Subcutaneous adipose tissue (tissue), 4 donors: ENCODE data around the gene MIP. TPM values are rescaled to one million over a fixed set of nuclear protein-coding genes. Genes with fewer than 3 reads are reported as not detected.

Experiments used
- total RNA-seq, 4 donors: library from RNA; depleted of rRNA; stranded (reverse); fragments of >200 nt; gene quantifications; one replicate each; pipeline ENCODE4 v1.1.0, GENCODE V29; 2016
- TF ChIP-seq, protein P1 (sequence below): fragments of 450-650 bp; IDR thresholded peaks from one replicate; pipeline ENCODE4 v1.5.1; 2016; ENCODE audit warnings: low read depth, mild to moderate bottlenecking, control low read depth, antibody characterized with exemption, moderate library complexity

Gene MIP
- not detected for total RNA-seq

DNA sequence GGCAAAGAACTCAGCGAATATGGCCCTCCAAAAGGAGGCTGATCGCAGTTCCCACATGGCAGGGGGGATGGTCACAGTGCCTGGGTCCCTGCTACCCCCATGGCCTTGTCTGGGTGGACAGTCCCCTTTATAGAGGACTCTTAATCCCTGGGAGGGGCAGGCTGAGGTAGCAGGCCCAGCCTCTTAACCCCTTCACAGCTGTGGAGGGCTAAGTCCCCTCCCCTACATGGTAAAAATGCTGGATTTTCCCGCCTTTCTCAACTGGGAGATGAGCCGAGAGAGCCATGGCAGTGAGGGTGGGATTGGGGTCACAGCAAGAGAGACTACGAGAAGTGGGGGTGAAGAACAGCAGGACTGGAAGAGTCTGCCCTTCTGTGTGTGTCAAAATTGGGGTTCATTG lies at the start of gene MIP:
Gene MIP (minus strand): TSS at position 101 of the 400 bp plus-strand sequence. CDS start 44 bp downstream, at position 57.
- TF ChIP-seq, protein P1, sequence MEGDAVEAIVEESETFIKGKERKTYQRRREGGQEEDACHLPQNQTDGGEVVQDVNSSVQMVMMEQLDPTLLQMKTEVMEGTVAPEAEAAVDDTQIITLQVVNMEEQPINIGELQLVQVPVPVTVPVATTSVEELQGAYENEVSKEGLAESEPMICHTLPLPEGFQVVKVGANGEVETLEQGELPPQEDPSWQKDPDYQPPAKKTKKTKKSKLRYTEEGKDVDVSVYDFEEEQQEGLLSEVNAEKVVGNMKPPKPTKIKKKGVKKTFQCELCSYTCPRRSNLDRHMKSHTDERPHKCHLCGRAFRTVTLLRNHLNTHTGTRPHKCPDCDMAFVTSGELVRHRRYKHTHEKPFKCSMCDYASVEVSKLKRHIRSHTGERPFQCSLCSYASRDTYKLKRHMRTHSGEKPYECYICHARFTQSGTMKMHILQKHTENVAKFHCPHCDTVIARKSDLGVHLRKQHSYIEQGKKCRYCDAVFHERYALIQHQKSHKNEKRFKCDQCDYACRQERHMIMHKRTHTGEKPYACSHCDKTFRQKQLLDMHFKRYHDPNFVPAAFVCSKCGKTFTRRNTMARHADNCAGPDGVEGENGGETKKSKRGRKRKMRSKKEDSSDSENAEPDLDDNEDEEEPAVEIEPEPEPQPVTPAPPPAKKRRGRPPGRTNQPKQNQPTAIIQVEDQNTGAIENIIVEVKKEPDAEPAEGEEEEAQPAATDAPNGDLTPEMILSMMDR: no peak

DNA sequence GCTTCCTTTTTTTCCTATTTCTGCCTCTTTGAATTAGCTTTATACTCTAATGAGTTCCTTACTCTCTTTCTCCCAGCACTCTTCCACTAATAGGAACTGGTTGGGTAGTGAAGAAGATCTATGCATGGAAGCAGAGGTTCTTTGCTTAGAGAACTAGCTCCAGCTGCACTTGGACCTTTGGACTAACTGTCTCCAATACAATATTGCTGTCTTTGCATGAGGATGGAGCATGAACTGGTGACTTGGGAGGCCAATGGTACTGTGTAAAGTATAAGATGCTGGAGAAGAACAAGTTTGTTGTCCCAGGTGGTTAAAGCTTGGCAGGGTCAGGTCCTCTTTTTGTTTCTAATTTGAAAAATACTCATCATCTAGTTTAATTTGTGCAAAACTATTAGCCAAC lies 35.9 kb upstream of the MIP start:
- TF ChIP-seq, protein P1: no peak

DNA sequence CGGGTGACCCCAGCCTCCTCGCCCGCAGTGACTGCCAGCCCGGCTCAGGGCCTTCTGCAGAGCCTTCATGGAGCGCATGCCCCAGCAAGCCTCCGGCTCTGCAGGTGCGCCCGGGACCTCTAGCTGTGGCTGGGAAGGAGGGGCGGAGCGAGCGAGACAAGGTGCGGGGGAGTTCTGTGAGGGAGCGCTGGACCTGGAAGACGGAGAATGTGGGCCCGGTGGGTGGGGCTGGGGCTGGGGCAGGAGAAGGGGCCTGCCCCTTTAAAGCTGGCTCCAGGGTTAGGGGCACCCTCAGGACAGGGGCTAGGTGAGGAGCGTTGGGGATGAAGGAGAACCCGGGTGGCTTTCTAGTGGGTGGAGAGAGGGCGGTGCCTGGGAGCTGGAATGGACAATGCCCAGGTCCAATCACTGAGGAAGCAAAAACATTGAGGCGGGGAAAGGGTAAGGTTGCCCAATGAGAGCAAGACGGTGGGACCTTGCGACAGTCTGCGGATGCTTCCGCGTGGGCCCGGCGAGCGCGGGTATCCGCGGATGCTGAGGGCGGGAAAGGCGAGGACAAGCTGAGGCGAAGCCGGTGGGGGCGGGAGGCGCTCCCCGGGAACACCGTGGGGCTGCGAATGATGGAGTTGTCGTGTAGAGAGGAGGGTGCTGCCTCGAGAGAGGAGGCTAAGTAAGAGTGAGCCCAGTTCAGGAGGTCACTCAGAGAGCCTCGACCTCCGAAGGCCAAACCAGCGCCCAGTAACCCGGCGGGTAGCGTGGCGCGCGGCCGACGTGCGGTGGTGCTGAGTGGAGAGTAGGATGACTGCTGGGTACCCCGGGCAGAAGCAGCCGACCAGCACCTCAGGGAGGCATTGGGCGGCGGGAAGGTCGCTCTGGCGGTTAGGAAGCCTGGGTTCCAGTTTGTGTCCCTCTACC lies 33.8 kb upstream of the MIP start, which contains the start of gene GLS2:
Gene GLS2 (minus strand): TSS at position 121 of the 915 bp plus-strand sequence. CDS start 43 bp downstream, at position 78.
- TF ChIP-seq, protein P1: no peak

DNA sequence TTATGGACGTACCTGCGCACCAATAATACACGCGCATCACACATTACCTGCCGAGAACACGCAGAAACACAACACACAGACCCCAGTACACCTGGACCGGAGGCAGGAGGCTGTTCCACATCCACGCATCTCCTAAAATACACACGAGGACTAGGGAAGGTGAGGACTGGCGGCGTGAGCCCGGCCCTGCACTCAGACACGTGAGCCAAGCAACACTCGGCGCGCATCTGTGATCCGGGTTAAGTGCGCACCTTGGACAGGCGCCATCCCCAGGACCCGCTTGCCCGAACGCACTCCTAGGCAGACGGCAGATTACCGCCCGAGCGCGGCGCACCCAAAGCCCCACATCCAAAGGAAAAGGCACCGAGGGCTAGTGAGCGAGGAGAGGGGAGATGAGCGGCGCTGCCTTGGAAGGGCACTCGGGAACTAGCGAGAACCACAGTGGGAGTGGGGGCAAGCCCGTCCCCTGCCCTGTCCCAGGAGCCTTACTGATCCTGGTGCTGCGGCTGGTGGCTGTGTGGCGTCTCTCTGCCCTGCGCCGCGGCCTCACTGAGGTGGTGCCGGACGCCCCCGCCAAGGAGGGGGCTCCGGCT lies 33.1 kb upstream of the MIP start:
- TF ChIP-seq, protein P1: no peak

DNA sequence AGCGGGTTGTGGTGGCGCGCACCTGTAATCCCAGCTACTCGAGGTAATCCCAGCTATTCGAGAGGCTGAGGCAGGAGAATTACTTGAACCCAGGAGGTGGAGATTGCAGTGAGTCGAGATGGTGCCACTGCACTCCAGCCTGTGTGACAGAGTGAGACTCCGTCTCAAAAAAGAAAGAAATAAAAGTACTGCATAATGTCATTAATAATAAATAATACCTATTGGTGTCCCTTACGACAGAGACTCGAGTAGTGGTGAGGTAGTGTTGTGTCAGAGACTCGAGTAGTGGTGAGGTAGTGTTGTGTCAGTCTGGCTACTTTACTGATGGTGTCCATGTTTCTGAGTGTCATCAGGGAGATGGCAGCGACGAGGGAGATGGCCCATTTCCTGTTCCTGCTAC lies 32.2 kb upstream of the MIP start:
- TF ChIP-seq, protein P1: no peak

DNA sequence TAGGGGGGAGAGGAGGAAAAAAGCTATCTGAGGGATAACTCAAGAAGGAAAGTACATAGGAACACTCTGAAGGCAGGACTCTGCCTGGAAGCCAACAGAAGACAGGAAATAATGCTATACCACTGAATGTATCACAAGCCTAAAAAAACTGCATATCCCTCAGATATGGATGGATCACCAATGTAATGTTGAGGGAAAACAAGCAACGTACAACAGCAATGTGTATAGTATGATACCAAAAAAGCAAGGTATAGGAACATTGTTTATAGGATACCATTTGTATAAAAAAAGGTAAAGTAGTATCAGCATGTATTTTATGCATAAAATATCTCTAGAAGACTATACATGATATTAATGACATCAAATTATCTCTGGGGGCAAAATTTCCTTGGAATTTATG lies 30.1 kb upstream of the MIP start:
- TF ChIP-seq, protein P1: no peak

DNA sequence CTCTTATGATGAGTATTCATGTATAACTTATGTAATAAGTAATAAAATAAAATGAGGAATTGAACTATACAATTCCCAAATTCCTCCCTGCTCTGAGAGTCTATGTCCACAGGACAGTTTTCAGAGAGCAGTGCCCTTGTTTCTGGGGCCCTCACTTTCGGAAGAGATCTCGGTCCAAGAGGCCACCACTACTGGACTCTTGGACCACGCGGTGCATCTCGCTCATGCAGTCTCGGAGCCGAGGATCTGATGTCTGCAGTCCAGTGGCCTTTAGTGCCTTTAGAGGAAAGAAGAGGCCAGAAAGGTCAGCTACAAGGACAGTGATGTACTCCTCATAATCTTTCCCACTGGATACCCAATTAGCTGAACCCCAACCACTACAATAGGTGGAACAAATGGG lies 25.2 kb upstream of the MIP start:
- TF ChIP-seq, protein P1: no peak
